HG03095 (cell line): ENCODE data around the gene ZNF428.
"Not testable (repeated sequence)": the region's sequence is repeated elsewhere in the genome, so short reads cannot be mapped to it uniquely, and the experiment has no call there.

Source experiments
- ATAC-seq: cut with Tn5 transposase; IDR thresholded peaks from one replicate; pipeline ENCODE4 v1.9.1; 2021; ENCODE audit warnings: moderate library complexity; ENCODE audit not compliant: unreplicated experiment

ZNF428 gene, protein sequence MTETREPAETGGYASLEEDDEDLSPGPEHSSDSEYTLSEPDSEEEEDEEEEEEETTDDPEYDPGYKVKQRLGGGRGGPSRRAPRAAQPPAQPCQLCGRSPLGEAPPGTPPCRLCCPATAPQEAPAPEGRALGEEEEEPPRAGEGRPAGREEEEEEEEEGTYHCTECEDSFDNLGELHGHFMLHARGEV

GRCh38 chr19:43619262-43620060, at the start of gene ZNF428:
ZNF428 (minus strand) TSS chr19:43619629; CDS start chr19:43614304, 5,325 bp downstream.
- peak; percentile 50 for ATAC-seq

DNA sequence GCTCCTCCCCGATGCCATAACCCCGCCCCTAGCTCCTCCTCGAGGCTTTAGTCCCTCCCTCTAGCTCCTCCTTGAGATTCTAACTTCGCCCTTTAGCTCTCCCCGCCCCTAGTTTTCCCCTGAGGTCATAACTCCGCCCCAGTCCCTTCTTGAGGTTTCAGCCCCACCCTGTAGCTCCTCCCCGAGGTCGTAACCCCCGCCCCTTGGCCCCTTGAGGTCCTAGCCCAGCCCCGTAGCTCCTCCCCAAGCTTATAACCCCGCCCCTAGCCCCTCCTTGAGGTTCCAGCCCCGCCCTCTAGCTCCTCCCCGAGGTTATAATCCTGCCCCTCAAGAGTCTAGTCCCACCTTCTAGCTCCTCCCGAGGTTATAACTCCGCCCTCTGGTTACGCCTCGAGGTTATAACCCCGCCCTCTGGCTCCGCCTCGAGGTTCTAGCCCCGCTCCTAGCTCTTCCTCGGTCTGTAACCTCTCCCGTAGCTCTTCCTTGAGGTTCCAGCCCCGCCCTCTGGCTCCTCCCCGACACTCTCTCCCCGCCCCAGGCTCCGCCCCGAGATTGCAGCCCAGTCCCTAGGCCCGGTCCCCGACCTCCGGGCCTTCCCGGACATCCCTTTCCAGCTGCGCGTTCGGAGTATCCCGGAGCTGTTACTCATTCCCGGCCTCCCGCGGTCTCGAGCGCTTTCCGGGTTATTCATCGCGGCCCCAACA, 49.1 kb upstream of the ZNF428 start:
- ATAC-seq: peak; percentile 82

DNA sequence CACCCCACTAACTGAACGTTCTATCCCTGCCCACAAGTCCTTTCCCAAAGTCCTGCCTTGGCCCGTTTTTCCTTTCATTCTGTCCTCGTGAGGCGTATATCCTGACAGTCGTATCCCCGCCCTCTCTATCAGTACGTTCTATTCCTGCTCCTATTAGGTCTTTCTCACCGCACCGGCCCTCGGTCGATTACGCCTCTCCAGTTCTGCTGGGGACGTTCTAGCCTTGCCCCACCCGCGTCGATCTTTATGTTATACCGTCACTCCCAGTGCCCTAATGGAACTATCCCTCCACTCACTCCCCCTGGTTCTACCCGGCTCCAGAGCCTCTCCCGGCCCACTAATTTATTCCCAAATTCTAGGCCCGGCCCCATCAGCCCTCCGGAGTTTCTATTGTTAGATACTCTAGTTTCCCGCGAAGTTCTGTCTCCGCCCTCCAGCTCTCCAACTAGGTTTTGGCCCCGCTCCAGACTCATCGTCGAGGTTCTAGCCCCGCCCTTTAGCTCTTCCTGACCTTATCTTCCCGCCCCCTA, 48.5 kb upstream of the ZNF428 start:
- no peak for ATAC-seq

- no peak for ATAC-seq
These were observed 47.9 kb upstream of the ZNF428 start for GRCh38 chr19:43667126-43667875.

DNA sequence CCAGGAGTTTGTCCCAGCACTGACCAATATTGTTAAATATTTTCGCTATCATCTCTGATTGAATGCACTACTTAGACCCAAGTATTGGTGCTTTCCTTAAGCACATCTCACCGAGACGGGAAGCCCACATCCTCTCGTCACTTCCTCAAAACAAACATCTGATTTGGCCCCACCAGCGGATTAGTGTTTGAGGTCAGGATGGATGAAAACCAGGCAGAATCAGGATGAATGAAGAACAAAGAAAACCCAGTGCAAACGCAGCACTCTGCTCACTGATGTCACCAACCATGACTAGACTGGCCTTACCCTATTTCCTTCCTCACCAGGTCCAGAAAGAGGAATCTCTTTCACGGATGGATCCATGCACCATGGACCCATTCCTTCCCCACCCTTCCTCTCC, 44.6 kb upstream of the ZNF428 start:
- no peak for ATAC-seq

GRCh38 chr19:43662487-43662886, 43.1 kb upstream of the ZNF428 start:
- ATAC-seq: no peak

GRCh38 chr19:43660971-43661360, 41.5 kb upstream of the ZNF428 start:
- ATAC-seq: no peak

- ATAC-seq: no peak
These were observed 41.0 kb upstream of the ZNF428 start for GRCh38 chr19:43660301-43660970.

DNA sequence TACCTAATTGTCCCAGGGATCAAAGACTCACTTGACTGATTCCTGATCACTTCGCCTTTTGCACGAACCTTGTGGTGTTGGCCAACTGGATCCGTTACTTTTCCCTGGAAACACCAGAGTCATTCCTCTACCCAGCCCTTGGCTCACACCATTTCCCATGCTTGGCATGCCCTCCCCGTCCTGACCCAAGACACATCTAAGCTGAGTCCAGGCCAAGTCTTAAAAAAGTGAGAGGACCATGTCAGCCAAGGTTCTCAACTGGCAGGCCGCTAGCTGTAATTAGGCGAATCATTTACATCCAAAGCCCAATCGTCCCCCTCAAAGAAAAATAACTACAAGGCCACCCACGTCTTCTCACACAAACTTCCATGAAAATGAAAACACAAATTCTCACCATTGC, 39.1 kb upstream of the ZNF428 start:
- no peak for ATAC-seq

DNA sequence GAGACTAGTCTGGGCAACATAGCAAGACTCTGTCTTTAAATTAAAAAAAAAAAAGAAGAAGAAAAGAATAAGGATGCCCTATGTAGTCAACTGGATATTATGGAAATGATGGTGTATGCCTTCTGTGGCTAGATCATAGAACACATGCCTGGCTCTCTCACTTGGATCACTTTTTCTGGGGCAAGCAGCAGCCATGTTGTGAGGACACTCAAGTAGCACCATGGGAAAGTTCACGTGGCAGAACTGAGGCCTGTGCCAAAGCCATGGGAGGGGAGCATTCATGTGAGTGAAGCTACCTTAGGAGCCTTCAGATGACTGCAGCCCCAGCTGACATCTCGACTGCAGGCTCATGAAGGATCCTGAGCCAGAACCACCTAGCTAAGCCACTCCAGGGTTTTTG, 38.6 kb upstream of the ZNF428 start:
- ATAC-seq: no peak

GRCh38 chr19:43656436-43656835, 37.0 kb upstream of the ZNF428 start:
- ATAC-seq: no peak

DNA sequence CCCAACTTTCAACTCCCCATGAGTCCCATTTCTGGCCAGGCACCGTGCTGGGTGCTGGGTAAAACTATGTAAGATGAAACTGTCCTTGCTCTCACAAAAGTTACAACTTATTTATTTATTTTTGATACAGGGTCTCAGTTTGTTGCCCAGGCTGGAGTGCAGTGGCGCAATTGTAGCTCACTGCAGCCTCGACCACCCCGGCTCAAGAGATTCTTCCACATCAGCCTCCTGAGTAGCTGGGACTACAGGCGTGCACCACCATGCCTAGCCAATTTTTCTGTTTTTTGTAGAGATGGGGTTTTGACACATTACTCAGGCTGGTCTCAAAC, 33.1 kb upstream of the ZNF428 start:
- no peak for ATAC-seq

DNA sequence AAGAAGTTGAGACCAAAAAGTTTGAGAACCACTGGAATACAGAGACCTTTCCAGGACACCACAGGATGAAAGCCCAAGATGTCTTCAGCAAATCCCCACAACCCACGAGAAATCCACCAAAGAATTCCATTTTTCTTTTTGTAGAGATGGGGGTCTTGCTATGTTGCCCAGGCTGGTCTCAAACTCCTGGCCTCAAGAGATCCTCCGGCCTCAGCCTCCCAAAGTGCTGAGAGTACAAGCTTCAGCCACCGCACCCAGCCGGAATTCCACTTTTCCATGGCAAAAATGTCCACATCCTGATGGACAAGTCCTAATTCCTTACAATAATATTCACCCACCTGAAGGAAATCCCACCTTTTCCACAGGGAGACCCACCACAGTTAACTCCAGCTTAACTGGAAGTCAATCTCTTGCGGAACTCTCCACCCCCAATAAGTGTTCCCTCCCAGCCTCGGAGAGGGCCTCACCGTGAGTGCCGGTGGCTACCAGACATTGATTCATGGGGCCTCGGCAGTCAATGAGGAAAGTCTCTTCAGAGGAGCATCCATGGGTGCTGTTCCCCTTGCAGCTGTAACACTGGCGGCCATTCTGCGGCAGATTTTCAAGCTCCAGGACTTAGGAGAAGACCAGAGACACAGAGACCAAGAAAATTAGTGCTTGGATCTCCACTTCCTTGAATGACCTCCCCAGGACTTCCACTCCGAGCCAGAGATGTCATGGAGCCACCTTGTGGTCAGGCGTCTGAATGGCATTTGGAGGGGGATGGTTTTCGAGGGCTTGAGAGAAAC, 32.5 kb upstream of the ZNF428 start:
- no peak for ATAC-seq

GRCh38 chr19:43650276-43650675, 30.8 kb upstream of the ZNF428 start:
- ATAC-seq: not testable (repeated sequence)

DNA sequence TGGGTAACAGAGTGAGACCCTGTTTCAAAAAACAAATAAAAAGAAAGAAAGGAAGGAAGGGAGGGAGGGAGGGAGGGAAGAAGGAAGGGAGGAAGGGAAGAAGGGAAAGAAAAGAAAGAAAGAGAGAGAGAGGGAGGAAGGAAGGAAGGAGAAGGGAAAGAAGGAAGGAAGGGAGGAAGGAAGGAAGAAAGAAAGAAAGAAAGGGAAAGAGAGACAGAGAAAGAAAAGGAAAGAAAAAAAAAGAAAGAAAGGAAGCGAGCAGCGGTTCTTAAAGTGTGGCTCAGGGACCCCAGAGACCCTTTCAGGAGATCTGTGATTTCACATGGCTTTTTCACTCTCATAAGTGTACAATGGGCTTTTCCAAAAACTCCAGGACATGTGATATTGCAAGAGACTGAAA, 30.1 kb upstream of the ZNF428 start:
- no peak for ATAC-seq

- no peak for ATAC-seq
These were observed 29.2 kb upstream of the ZNF428 start for GRCh38 chr19:43648633-43649032.

DNA sequence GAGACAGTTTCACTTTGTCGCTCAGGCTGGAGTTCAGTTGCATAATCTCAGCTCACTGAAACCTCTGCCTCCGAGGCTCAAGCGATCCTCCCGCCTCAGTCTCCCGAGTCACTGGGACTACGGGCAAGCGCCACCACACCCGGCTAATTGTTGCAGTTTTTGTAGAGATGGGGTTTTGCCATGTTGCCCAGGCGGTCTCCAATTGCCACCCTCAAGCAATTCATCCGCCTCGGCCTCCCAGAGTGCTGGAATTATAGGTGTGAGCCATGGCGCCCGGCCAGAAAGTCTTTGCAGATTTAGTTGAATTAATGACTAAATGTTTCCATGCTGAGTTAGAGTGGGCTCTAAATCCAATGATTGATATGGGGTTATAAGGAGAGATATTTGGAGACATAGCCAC, 24.8 kb upstream of the ZNF428 start:
- ATAC-seq: no peak

DNA sequence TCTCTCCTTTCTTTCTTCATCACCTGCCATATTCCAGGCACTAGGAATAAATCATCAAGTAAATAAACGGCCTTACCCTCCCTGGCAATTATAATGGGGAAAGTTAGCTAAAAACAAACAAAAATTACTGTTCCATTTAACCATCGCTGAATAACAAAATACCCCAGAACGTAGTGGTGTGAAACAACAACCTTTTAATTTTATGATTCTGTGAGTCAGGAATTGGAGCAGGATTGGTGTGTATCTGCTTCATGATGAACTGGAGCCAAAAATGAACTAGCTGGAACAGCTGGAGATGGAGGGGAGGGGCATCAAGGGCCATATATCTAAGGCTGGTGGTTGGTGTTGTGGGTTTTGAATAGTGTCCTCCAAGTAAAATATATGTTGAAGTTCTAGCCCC, 23.9 kb upstream of the ZNF428 start:
- no peak for ATAC-seq

DNA sequence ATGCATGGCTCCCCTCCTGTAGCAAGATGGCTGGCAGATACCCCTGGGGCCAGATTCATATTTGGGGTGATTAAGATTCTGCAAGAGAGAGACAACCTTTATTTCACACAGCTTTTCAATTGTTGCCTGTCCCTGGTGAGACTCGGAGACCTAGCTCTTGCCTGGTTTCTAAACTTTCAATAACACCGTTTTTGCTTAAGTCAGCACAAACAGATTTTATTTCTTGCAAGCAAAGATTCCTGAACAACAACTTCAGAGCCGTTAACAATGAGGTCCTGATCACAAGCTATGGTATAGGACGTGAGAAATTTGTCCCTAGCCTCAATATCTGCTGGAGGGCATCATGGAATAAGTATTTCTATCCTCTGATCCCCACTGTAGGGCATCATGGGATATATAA, 23.1 kb upstream of the ZNF428 start:
- no peak for ATAC-seq

DNA sequence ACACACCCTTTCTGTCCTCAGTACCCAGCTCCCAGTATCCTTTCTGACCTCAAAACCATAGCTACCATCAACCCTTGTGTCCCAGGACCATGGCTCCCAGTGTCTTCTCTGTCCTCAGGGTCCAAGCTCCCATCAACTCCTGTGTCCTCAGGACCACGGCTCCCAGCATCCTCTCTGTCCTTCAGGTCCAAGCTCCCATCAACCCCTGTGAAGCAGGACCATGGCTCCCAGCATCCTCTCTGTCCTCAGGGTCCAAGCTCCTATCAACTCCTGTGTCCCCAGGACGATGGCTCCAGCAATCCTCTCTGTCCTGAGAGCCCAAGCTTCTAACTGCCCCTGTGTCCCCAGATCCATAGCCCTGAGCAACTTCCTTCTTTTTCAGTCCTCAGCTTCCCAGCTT, 21.9 kb upstream of the ZNF428 start:
- ATAC-seq: no peak
